HEK293 (cell line): Measurements from ENCODE around the gene TRMT112.

Experiments
- SP2 ChIP-seq: fragments of 450-650 bp; formaldehyde crosslinking; IDR thresholded peaks from 2 replicates; pipeline ENCODE4 v1.5.1; 2016; ENCODE audit warnings: missing biosample characterization, missing genetic modification characterization
- YY1 ChIP-seq: fragments of 450-650 bp; formaldehyde crosslinking; IDR thresholded peaks from 2 replicates; pipeline ENCODE4 v1.5.1; 2018; ENCODE audit warnings: missing biosample characterization, missing genetic modification characterization
- ZNF24 ChIP-seq: fragments of 450-650 bp; formaldehyde crosslinking; IDR thresholded peaks from 2 replicates; pipeline ENCODE4 v1.5.1; 2016; ENCODE audit warnings: missing biosample characterization, missing genetic modification characterization
- ZNF324 ChIP-seq: fragments of 450-650 bp; formaldehyde crosslinking; IDR thresholded peaks from 2 replicates; pipeline ENCODE4 v1.5.1; 2016; ENCODE audit warnings: missing biosample characterization, missing genetic modification characterization
- ZNF416 ChIP-seq: fragments of 450-650 bp; formaldehyde crosslinking; IDR thresholded peaks from 2 replicates; pipeline ENCODE4 v1.5.1; 2016; ENCODE audit warnings: missing biosample characterization, missing genetic modification characterization
- ZNF707 ChIP-seq: fragments of 450-650 bp; formaldehyde crosslinking; IDR thresholded peaks from 2 replicates; pipeline ENCODE4 v1.5.1; 2016; ENCODE audit warnings: missing biosample characterization, missing genetic modification characterization
- ZNF76 ChIP-seq: fragments of 450-650 bp; formaldehyde crosslinking; IDR thresholded peaks from 2 replicates; pipeline ENCODE4; 2016; ENCODE audit warnings: low read depth, missing biosample characterization, missing genetic modification characterization, borderline replicate concordance
- TF ChIP-seq, protein P1 (sequence below): fragments of 450-650 bp; formaldehyde crosslinking; IDR thresholded peaks from 2 replicates; pipeline ENCODE4 v1.5.1; 2016; ENCODE audit warnings: missing biosample characterization, missing genetic modification characterization

- TF ChIP-seq ZNF707 (tag by site-specific recombination) (no peak), SP2 (tag by site-specific recombination) (peak; percentile 24; the same call in 1 of the 2 replicates), ZNF416 (tag by site-specific recombination) (no peak), ZNF24 (tag by site-specific recombination) (no peak), ZNF324 (tag by site-specific recombination) (no peak), ZNF76 (tag by site-specific recombination) (peak; percentile 67; the same call in 1 of the 2 replicates), YY1 (peak; percentile 47; the same call in 1 of the 2 replicates)
- TF ChIP-seq, protein P1, sequence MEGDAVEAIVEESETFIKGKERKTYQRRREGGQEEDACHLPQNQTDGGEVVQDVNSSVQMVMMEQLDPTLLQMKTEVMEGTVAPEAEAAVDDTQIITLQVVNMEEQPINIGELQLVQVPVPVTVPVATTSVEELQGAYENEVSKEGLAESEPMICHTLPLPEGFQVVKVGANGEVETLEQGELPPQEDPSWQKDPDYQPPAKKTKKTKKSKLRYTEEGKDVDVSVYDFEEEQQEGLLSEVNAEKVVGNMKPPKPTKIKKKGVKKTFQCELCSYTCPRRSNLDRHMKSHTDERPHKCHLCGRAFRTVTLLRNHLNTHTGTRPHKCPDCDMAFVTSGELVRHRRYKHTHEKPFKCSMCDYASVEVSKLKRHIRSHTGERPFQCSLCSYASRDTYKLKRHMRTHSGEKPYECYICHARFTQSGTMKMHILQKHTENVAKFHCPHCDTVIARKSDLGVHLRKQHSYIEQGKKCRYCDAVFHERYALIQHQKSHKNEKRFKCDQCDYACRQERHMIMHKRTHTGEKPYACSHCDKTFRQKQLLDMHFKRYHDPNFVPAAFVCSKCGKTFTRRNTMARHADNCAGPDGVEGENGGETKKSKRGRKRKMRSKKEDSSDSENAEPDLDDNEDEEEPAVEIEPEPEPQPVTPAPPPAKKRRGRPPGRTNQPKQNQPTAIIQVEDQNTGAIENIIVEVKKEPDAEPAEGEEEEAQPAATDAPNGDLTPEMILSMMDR (tag by site-specific recombination), result no peak
Observed at GRCh38 chr11:64358907-64359711, 41.8 kb upstream of the TRMT112 start, which contains the start of gene RPS6KA4.
